GM19023 (cell line): Measurements from ENCODE around the gene DNMT1.

Source experiments
- ATAC-seq: cut with Tn5 transposase; IDR thresholded peaks from one replicate; pipeline ENCODE4 v1.9.1; 2021; ENCODE audit warnings: mild to moderate bottlenecking, moderate library complexity; ENCODE audit not compliant: unreplicated experiment

DNMT1 gene

GRCh38 chr19:10142701-10143375, 51.9 kb downstream of the DNMT1 start:
- ATAC-seq = no peak

DNA sequence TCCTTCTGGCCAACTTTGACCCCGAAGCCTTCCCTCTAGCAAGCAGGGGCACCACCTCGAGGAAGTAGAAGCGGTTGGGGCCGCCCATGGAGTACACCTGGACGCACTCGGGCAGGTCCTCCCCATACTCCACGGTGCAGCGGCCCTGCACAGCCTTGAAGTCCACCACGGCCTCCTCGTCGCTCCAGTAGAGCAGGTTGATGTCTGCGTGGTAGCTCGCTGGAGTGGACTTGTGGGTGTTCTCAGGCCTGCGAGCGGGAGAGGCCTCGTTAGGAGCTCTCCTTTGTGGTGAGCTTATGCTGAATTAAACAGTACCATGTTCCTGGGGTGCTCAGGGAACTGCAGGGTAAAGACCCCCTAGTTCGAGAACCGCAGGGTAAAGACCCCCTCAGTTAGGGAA, 52.8 kb downstream of the DNMT1 start:
- no peak for ATAC-seq

- no peak for ATAC-seq
Measured at GRCh38 chr19:10141479-10141878, 53.3 kb downstream of the DNMT1 start.

DNA sequence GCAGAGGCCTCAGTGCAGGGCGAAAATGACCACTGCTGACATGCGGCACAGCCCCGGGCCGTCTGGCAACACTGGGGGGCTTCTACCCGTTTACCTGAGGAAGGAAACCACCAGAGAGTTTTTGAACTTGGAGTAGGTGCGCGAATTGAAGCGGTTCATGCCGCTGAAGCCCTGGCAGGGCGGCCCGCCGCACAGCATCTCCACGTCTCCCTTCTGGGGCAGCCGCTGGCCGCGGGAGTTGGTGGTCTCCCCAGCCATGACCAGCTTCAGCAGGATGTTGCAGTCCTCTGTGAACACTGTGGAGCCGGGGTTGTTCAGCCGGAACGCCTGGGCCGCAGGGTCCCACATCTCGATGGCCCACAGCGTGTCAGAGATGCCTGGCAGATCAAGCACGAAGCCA, 54.8 kb downstream of the DNMT1 start:
- no peak for ATAC-seq

- no peak for ATAC-seq
Measured at GRCh38 chr19:10138879-10139795, 55.6 kb downstream of the DNMT1 start.

DNA sequence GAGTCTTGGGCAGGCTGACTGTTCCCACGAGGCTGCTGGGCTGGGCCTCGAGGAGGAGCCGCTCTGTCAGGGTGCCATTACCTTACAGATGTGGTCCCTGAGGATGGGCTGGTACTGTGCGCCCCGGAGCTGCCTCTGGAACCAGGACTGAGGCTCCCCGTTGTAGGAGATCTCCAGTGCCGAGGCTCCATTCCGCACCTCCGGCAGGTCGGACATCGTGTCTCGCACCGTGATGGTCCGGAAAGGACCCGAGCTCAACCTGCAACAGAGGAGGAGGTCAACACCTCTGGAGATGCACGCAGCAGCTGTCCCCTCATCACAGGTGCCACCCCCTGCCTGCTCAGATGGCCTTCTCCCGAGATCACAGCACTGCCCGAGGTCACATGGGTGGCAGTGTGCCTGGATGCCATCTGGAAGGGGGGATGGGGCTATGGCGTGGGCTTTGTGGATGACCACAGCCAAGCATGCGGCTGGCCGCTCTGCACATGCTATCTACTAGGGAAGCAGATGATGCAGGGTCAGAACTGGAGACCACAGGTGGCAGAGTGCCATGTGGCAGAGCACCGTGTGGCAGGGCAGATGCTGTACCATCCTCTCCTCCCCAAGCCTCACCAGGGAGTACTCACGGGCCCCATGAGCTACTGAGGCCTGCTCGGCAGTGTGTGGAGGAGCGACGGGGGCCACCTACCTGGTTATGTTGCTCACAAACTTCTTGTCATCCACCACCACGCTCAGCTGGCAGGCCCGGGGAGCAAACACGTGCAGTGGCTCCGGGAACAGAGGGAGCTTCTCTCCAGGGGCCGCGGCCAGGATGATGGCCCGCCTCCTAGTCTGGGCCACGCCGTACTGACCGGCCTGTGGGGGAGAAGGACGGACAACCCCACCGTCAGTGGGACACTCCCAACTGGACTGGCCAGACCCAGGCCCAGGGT, 56.7 kb downstream of the DNMT1 start:
- no peak for ATAC-seq

- no peak for ATAC-seq
Measured at GRCh38 chr19:10136936-10137335, 57.8 kb downstream of the DNMT1 start.

DNA sequence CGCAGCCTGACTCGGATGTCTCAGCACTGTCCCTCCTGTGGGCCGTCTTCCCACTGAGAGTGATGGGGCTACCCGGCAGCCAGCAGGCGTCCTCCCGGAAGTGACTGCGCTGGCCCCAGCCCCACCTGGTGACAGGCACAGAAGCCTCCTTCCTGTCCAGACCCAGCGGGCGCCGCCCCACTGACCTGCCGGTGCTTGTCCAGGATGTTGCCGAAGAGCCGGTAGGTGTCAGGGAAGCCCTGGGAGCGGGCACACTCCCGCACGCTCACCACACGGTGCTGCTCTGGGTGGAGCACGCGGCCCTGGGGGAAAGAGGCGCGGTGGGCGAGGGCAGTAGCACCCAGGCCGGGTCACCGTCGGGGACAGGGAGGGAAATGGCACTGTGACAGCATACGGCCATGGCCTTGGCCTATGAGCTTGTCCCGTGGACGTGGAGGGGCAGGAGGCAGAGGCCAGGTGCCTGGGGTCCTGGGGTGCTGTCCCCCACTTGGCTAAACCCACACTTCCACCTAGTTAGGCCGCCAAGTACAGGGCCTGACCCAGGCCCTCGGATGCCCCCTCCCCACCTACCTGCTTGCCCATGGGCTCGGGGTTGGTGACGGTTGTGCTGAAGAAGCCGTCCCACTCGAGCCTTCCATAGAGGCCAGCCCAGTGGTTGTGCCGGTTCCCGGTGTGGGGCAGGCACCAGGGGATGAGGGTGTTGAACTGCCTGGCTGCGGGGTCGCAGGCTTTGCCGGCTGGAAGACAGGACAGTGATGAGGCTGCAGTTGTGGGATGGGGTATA, 59.0 kb downstream of the DNMT1 start:
- no peak for ATAC-seq

DNA sequence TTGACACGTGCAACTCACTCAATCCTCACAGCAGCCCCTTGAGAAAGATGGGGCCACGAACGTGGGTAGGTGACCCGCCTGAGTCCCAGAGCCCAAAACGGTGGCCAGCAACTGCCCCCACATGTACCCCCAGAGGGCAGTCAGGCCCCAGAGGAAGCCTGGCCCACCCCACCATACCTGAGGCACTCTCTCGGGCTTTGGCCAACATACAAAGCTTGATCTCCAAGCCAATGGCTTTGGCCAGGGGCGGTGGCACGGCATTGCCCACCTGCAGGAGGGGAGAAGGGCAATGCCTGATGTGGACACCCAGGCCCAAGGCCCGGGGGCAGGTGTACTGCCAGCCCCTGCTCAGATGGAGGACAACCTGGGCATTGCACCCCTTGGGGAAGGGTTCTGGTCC, 60.7 kb downstream of the DNMT1 start:
- no peak for ATAC-seq

DNA sequence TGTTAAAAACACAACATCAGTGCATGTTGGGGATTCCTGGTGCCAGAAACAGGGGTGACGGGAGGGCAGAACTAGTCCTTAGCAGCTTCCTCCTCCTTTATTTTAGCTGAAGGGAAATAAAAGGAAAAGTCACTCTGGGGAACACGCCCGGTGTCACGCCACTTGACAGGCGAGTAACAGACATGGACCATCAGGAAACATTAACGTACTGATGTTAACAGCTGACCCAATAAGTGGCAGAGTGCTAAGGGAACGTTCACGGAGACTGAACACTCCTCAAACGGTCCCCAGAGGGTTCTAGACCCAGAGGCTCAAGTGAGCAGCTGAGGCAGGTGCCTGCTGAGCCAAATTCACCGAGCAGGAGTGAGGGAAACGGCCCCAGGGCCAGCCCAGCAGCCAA, 61.2 kb downstream of the DNMT1 start:
- ATAC-seq = no peak

- ATAC-seq = no peak
Measured at GRCh38 chr19:10132905-10133304, 61.8 kb downstream of the DNMT1 start.

GRCh38 chr19:10126213-10126639, 68.5 kb downstream of the DNMT1 start:
- ATAC-seq = no peak

GRCh38 chr19:10124429-10124828, 70.3 kb downstream of the DNMT1 start:
- ATAC-seq = no peak

DNA sequence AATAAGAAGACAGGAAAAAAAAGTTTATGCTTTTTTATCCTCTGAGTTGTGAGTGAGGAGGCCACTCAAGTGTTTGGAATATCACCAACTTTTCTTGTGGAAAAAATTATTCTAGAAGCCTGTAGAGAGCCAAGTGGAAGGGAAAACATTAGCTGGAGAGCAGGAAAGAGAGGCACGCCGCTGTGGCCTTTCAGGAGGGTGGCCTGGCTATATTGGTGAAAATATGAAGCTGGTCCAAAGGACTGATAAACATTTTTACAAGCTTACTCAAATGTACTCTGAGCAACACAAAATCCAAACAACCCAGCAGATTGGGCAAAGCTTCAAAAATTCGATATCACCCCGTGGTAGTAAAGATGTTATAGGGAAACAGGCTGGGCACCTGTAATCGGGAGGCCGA, 72.7 kb downstream of the DNMT1 start:
- no peak for ATAC-seq

GRCh38 chr19:10120538-10121189, 74.1 kb downstream of the DNMT1 start:
- no peak for ATAC-seq

DNA sequence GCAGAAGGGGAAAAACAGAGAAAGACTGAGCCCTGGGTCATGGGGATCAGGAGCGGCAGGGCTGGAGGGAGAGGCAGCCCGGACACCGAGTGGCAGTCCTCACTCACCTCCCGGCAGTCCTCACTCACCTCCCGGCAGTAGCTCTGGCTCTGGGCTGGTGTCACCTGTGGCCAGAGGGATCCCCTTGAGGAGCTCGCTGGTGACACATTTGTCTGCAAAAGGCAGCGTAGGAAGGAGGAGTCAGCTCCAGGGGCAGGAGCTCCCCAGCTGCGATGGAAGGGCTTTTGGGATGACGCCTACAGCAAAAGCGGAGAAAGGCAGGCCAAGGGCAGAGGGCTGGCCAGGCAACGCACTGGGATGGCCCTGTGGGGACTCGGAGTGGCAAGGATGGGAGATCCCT, 75.8 kb downstream of the DNMT1 start:
- ATAC-seq = no peak

DNA sequence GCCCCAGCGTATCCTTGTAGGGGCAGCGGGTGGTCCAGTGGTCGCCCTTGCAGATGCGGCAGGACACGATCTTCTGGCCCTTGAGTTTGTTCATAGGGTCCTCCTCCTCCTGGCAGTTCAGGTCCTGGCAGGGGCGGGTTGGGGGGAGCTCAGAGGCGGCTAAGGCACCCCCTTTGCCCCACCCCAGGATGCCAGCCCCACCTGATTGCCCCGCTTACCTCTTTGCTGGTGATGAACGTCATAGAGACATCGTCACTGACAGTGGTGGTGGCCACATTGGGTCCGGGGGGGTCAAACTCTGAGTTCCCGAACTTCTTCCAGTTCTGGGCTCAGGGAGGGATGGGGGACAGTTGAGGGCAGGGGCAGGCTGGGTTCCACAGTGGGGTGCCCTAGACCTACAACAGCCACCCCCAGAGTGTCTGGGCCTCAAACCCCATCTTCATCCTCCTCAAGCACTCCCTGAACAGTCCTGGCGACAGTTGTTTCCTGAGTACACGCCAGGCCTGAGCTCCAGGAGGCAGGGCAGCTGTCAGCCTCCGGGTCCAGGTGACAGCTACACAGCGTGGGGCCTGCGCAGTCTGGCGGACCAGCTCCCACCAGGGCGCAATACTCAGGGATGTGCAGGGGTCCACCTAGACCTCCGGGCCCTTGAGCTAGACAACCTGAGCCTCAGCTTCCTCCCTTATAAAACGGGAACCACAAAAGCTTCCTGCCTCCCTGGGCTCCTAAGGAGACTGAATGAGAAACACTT, 77.7 kb downstream of the DNMT1 start:
- no peak for ATAC-seq

DNA sequence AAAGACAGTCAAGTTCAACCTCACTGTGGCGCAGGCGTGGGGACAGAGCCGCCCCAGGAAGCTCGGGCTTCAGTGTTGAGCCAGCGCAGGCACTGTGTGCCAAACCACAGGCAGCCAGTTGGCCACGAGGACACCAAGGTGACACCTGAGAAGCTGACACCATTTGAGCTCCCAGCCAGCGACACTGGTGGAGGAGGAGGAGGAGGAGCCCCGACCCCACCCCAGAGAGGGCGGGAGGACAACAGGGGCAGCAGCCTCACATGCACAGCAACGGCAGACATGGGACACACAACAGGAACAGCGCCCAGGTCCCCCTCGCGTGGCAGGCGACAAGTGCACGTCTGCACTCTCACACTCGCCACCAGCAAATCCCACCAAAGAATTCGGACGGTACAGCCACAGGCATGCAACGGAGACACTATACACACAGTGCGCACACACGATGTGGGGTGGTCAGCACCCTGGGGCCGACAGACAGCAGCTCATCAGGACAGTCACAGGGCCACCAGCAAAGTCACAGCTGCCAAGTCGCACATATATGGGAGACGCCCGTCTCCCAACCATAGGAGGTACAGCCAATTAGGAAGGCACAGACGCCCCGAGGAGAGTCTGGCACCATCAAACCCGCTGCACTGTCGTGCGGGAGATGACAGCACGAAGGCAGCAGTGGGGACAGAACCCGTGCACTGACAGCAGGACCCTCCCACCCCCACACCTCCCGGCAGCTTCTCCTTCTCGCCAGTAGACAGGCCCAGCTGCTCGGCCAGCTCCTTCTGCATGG, 78.5 kb downstream of the DNMT1 start:
- no peak for ATAC-seq
